Measurements from ENCODE around the gene KRT28. TPM values are rescaled to one million over a fixed set of nuclear protein-coding genes. Genes with fewer than 3 reads are reported as not detected.

KRT28 gene
- total and polyA plus RNA-seq, 2 of the 13 experiments (the other 11 are each of a cell fraction or from before 2014, with no cell fraction given), result not detected

DNA sequence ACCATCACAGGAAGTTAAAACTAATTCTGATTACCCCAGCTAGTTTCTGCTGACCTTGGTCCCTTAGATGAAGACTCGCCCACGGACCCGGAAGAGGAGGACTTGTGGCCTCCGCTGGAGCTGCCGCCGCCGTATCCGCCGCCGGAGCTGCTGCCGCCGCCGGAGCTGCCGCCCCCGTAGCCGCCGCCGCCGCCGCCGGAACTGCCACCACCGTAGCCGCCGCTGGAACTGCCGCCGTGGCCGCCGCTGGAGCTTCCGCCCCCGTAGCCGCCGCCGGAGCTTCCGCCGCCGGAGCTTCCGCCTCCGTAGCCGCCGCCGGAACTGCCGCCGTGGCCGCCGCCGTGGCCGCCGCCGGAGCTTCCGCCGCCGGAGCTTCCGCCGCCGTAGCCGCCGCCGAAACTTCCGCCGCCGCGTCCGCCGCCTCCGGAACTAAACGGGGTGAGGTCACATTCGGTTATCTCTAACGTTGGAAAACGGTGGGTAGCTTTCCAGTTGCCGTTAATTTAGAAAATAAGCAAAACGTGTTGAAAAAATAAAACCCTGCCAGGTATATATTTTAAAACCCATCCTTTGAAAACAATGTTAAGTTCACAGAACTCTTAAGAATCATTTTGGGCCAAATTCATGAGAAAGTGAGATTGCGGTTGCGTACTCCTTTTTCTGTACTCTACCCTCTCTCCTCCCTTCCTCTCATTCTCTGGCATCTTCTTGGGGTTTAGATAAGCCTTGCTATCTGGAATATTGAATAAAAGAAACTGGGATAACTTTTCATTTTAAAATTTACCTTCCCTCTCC lies 19.2 kb upstream of the KRT28 start (continued):
- no peak for TF ChIP-seq TEAD3 (CRISPR knock-in tag; optimal IDR thresholded peaks at IDR 0.05; ENCODE audit: borderline replicate concordance)
- TF ChIP-seq ZNF550 (CRISPR knock-in tag; IDR thresholded peaks at IDR 0.05; ENCODE audit: borderline replicate concordance), result no peak
- TF ChIP-seq KLF6 (CRISPR knock-in tag; IDR thresholded peaks at IDR 0.05), result peak; percentile 39; the same call in 1 of the 2 replicates
- TF ChIP-seq, protein P1, sequence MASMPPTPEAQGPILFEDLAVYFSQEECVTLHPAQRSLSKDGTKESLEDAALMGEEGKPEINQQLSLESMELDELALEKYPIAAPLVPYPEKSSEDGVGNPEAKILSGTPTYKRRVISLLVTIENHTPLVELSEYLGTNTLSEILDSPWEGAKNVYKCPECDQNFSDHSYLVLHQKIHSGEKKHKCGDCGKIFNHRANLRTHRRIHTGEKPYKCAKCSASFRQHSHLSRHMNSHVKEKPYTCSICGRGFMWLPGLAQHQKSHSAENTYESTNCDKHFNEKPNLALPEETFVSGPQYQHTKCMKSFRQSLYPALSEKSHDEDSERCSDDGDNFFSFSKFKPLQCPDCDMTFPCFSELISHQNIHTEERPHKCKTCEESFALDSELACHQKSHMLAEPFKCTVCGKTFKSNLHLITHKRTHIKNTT (CRISPR knock-in tag; IDR thresholded peaks at IDR 0.05), result no peak
- TF ChIP-seq, protein P2, sequence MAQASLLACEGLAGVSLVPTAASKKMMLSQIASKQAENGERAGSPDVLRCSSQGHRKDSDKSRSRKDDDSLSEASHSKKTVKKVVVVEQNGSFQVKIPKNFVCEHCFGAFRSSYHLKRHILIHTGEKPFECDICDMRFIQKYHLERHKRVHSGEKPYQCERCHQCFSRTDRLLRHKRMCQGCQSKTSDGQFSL (CRISPR knock-in tag; IDR thresholded peaks at IDR 0.05), result no peak
- TF ChIP-seq, protein P3, sequence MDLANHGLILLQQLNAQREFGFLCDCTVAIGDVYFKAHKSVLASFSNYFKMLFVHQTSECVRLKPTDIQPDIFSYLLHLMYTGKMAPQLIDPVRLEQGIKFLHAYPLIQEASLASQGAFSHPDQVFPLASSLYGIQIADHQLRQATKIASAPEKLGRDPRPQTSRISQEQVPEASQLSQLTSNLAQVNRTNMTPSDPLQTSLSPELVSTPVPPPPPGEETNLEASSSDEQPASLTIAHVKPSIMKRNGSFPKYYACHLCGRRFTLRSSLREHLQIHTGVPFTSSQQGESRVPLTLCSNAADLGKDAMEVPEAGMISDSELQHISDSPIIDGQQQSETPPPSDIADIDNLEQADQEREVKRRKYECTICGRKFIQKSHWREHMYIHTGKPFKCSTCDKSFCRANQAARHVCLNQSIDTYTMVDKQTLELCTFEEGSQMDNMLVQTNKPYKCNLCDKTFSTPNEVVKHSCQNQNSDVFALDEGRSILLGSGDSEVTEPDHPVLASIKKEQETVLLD (CRISPR knock-in tag; IDR thresholded peaks at IDR 0.05; ENCODE audit: low read depth), result peak; percentile 99
- TF ChIP-seq, protein P4, sequence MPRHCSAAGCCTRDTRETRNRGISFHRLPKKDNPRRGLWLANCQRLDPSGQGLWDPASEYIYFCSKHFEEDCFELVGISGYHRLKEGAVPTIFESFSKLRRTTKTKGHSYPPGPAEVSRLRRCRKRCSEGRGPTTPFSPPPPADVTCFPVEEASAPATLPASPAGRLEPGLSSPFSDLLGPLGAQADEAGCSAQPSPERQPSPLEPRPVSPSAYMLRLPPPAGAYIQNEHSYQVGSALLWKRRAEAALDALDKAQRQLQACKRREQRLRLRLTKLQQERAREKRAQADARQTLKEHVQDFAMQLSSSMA (CRISPR knock-in tag; IDR thresholded peaks at IDR 0.05), result peak; percentile 63; the same call in 1 of the 2 replicates
- 0 out of 2 replicates have a peak, but pooled peaks have one; percentile 55 for TF ChIP-seq SMAD1 (CRISPR knock-in tag; IDR thresholded peaks at IDR 0.05; ENCODE audit: borderline replicate concordance, low read depth)
- no peak for TF ChIP-seq SIX1 (CRISPR knock-in tag; IDR thresholded peaks at IDR 0.05; ENCODE audit: borderline replicate concordance)
- no peak for TF ChIP-seq TBX3 (IDR thresholded peaks at IDR 0.05; ENCODE audit: borderline replicate concordance)
- TF ChIP-seq RFXAP (CRISPR knock-in tag; IDR thresholded peaks at IDR 0.05; ENCODE audit: borderline replicate concordance), result peak; percentile 56; the same call in 1 of the 2 replicates
- peak; percentile 26; the same call in 1 of the 2 replicates for TF ChIP-seq ZNF766 (CRISPR knock-in tag; IDR thresholded peaks at IDR 0.05; ENCODE audit: borderline replicate concordance)
- 0 out of 2 replicates have a peak, but pooled peaks have one; percentile 30 for TF ChIP-seq ZNF564 (CRISPR knock-in tag; IDR thresholded peaks at IDR 0.05)
- no peak for TF ChIP-seq TCF7 (IDR thresholded peaks at IDR 0.05; ENCODE audit: low read depth)
- TF ChIP-seq ATF1 (CRISPR knock-in tag; IDR thresholded peaks at IDR 0.05), result no peak
- 0 out of 2 replicates have a peak, but pooled peaks have one; percentile 50 for TF ChIP-seq ZMAT3 (CRISPR knock-in tag; conservative IDR thresholded peaks at IDR 0.05)
- no peak for TF ChIP-seq MLLT10 (CRISPR knock-in tag; IDR thresholded peaks at IDR 0.05)
- 0 out of 2 replicates have a peak, but pooled peaks have one; percentile 43 for TF ChIP-seq ZNF616 (CRISPR knock-in tag; IDR thresholded peaks at IDR 0.05; ENCODE audit: low read depth)
- TF ChIP-seq, protein P5, sequence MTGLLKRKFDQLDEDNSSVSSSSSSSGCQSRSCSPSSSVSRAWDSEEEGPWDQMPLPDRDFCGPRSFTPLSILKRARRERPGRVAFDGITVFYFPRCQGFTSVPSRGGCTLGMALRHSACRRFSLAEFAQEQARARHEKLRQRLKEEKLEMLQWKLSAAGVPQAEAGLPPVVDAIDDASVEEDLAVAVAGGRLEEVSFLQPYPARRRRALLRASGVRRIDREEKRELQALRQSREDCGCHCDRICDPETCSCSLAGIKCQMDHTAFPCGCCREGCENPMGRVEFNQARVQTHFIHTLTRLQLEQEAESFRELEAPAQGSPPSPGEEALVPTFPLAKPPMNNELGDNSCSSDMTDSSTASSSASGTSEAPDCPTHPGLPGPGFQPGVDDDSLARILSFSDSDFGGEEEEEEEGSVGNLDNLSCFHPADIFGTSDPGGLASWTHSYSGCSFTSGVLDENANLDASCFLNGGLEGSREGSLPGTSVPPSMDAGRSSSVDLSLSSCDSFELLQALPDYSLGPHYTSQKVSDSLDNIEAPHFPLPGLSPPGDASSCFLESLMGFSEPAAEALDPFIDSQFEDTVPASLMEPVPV (CRISPR knock-in tag; IDR thresholded peaks at IDR 0.05), result no peak
- no peak; a peak in 1 of 4 replicates for TF ChIP-seq KLF16 (CRISPR knock-in tag; IDR thresholded peaks at IDR 0.05)
- peak; percentile 37; the same call in 1 of the 2 replicates for TF ChIP-seq SIN3A (IDR thresholded peaks at IDR 0.05; ENCODE audit: borderline replicate concordance, low read depth, low read length)
- TF ChIP-seq MAFK (conservative IDR thresholded peaks at IDR 0.05 in 1 of 2, IDR thresholded peaks at IDR 0.05 in 1 of 2; ENCODE audit: low read length in 2 of 2), result peak; percentile 28 to 52; a peak in 1 of 4 replicates
- TF ChIP-seq ERF (CRISPR knock-in tag; IDR thresholded peaks at IDR 0.05), result no peak
- TF ChIP-seq ZNF644 (CRISPR knock-in tag; IDR thresholded peaks at IDR 0.05; ENCODE audit: low read depth), result no peak
- TF ChIP-seq POLR2AphosphoS5 (IDR thresholded peaks at IDR 0.05; ENCODE audit: low read depth, low read length), result peak; percentile 93
